SKM-1 treated with dmso at 0.1 percent for 144 hours (cell line): ENCODE data around the gene SPATA13.
"Not testable (repeated sequence)": the region's sequence is repeated elsewhere in the genome, so short reads cannot be mapped to it uniquely, and the experiment has no call there.

Experiments used
- DNase-seq: peaks from one replicate; lab custom pipeline; 2025; ENCODE audit not compliant: unreplicated experiment; lab: John Stamatoyannopoulos, UW

Gene SPATA13

GRCh38 chr13:24349778-24350664 is 189.5 kb downstream of the SPATA13 start:
- DNase-seq, result not testable (repeated sequence)

DNA sequence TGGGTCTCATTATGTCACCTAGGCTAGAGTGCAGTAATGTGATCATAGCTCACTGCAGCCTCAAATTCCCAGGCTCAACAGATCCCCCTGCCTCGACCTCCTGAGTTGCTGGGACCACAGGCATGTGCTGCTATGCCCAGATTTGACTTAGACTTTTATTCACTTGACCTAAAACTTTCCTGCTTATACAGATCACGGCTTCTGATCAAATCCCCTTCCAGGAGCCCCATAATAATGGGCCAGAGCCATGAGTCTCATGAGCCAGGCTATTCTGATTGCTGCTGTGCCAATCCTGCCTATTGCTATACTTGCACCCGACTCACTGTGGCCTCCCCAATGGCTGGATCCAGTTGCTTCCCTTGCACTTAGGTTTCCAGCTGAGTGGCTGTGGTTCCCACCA is 190.9 kb downstream of the SPATA13 start:
- DNase-seq, result no peak

GRCh38 chr13:24353736-24354135 is 193.2 kb downstream of the SPATA13 start:
- no peak for DNase-seq

DNA sequence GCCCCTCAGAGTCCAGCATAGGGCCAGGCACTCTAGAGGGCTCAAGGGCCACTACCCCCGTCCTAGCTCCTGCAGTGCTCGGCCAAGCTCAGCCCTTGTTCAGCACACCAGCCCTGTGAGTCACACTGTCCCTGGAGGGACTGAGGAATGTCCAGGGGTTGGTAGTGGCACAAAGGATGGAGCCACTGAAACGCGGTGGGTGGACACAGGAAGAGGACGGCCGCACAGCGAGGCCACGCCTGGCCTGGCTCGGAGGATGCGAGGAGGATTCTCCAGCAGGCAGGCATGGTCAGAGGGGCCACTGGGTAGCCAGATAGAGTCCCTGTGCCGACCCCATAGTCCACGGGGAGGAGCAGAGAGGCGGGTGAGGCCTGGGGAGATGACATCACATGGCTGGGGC is 194.6 kb downstream of the SPATA13 start:
- DNase-seq, result no peak

GRCh38 chr13:24356270-24356669 is 195.8 kb downstream of the SPATA13 start:
- DNase-seq, result no peak
